ENCODE measurements around the gene SLCO1C1.

Gene SLCO1C1

GRCh38 chr12:20704860-20705259, 9.7 kb downstream of the SLCO1C1 start:
- no CpG with 5 or more reads among the region's 6 CpGs for WGBS (ENCODE audit: extremely low coverage, insufficient coverage, insufficient read length)

GRCh38 chr12:20711846-20712245, 16.7 kb downstream of the SLCO1C1 start:
- Histone ChIP-seq H3K4me2 (ENCODE audit: low read length) (peak overlapping the region; percentile 25), H4K12ac (ENCODE audit: low read depth, low read length) (no peak overlapping the region), H3K36me3 (ENCODE audit: control insufficient read depth in 1 of 2, insufficient read depth in 2 of 2, low read length in 2 of 2) (no peaks in the 10 kb centered on the region), H3K79me2 (ENCODE audit: control insufficient read depth, insufficient read depth, low read length, poor library complexity) (no peaks in the 10 kb centered on the region), H3K9me3 (ENCODE audit: insufficient read depth, low read depth, low read length) (no peaks in the 10 kb centered on the region), H3K23ac (ENCODE audit: low read length) (no peak overlapping the region), H3K27ac (ENCODE audit: low read depth, low read length) (no peak overlapping the region), H3K4me3 (ENCODE audit: low read depth, low read length) (no peak overlapping the region), H2BK5ac (ENCODE audit: low read depth, low read length, poor library complexity) (no peak overlapping the region), H2AFZ (ENCODE audit: insufficient read depth, low read length, poor library complexity) (no peak overlapping the region), H2AK5ac (ENCODE audit: low read length) (no peak overlapping the region), H3K27me3 (ENCODE audit: insufficient read depth, low read length) (no peaks in the 10 kb centered on the region), H3K79me1 (ENCODE audit: low read length) (no peaks in the 10 kb centered on the region), H4K91ac (ENCODE audit: low read depth, low read length) (no peak overlapping the region), H2BK120ac (ENCODE audit: insufficient read depth, low read length, poor library complexity) (no peak overlapping the region), H3K18ac (ENCODE audit: low read length) (no peak overlapping the region), H3K4me1 (ENCODE audit: control insufficient read depth in 1 of 2, insufficient read depth in 2 of 2, low read length in 2 of 2) (peaks cover 0 to 6% of the 10 kb centered on the region in 2 experiments), H3K14ac (ENCODE audit: low read length) (no peak overlapping the region), H2BK12ac (ENCODE audit: low read length) (no peak overlapping the region), H3K4ac (ENCODE audit: low read depth, low read length) (no peak overlapping the region), H4K8ac (ENCODE audit: low read depth, low read length) (no peak overlapping the region), H3K9ac (ENCODE audit: low read length) (no peak overlapping the region)
- WGBS (ENCODE audit: extremely low coverage, insufficient coverage, insufficient read length) = no CpG with 5 or more reads among the region's 3 CpGs
- DNase-seq = no peak

More at GRCh38 chr12:20704860-20705259, 9.7 kb downstream of the SLCO1C1 start:
- no peak overlapping the region for H3K18ac ChIP-seq (ENCODE audit: low read length)
- H3K14ac ChIP-seq (ENCODE audit: low read length) = no peak overlapping the region
- H3K23ac ChIP-seq (ENCODE audit: low read length) = no peak overlapping the region
- no peaks in the 10 kb centered on the region for H3K79me2 ChIP-seq (ENCODE audit: control insufficient read depth, insufficient read depth, low read length, poor library complexity)
- no peak overlapping the region for H2AFZ ChIP-seq (ENCODE audit: insufficient read depth, low read length, poor library complexity)
- no peak overlapping the region for H2BK5ac ChIP-seq (ENCODE audit: low read depth, low read length, poor library complexity)
- no peak overlapping the region for H4K12ac ChIP-seq (ENCODE audit: low read depth, low read length)
- H4K8ac ChIP-seq (ENCODE audit: low read depth, low read length) = no peak overlapping the region
- no peak overlapping the region for H3K4me2 ChIP-seq (ENCODE audit: low read length)
- H2AK5ac ChIP-seq (ENCODE audit: low read length) = no peak overlapping the region
- no peak for DNase-seq
- H2BK120ac ChIP-seq (ENCODE audit: insufficient read depth, low read length, poor library complexity) = no peak overlapping the region
- no peak overlapping the region for H3K27ac ChIP-seq (ENCODE audit: low read depth, low read length)
- no peaks in the 10 kb centered on the region for H3K27me3 ChIP-seq (ENCODE audit: insufficient read depth, low read length)
- no peak overlapping the region for H3K4me3 ChIP-seq (ENCODE audit: low read depth, low read length)
- no peaks in the 10 kb centered on the region for H3K4me1 ChIP-seq (ENCODE audit: control insufficient read depth in 1 of 2, insufficient read depth in 2 of 2, low read length in 2 of 2)
- H3K36me3 ChIP-seq (ENCODE audit: control insufficient read depth in 1 of 2, insufficient read depth in 2 of 2, low read length in 2 of 2) = no peaks in the 10 kb centered on the region
- no peak overlapping the region for H4K91ac ChIP-seq (ENCODE audit: low read depth, low read length)
- no peak overlapping the region for H2BK12ac ChIP-seq (ENCODE audit: low read length)
- no peak overlapping the region for H3K9ac ChIP-seq (ENCODE audit: low read length)
- H3K4ac ChIP-seq (ENCODE audit: low read depth, low read length) = no peak overlapping the region
- no peaks in the 10 kb centered on the region for H3K79me1 ChIP-seq (ENCODE audit: low read length)
- H3K9me3 ChIP-seq (ENCODE audit: insufficient read depth, low read depth, low read length) = no peaks in the 10 kb centered on the region

- Histone ChIP-seq H3K4me2 (ENCODE audit: low read length) (no peak overlapping the region), H4K91ac (ENCODE audit: low read depth, low read length) (no peak overlapping the region), H3K4me3 (ENCODE audit: low read depth, low read length) (no peak overlapping the region), H3K4ac (ENCODE audit: low read depth, low read length) (no peak overlapping the region), H4K12ac (ENCODE audit: low read depth, low read length) (no peak overlapping the region), H3K27me3 (ENCODE audit: insufficient read depth, low read length) (no peaks in the 10 kb centered on the region), H2AK5ac (ENCODE audit: low read length) (no peak overlapping the region), H3K9me3 (ENCODE audit: insufficient read depth, low read depth, low read length) (no peaks in the 10 kb centered on the region), H3K36me3 (ENCODE audit: control insufficient read depth in 1 of 2, insufficient read depth in 2 of 2, low read length in 2 of 2) (no peaks in the 10 kb centered on the region), H3K23ac (ENCODE audit: low read length) (no peak overlapping the region), H2BK5ac (ENCODE audit: low read depth, low read length, poor library complexity) (no peak overlapping the region), H4K8ac (ENCODE audit: low read depth, low read length) (no peak overlapping the region), H2AFZ (ENCODE audit: insufficient read depth, low read length, poor library complexity) (no peak overlapping the region), H3K9ac (ENCODE audit: low read length) (no peak overlapping the region), H3K18ac (ENCODE audit: low read length) (no peak overlapping the region), H2BK12ac (ENCODE audit: low read length) (no peak overlapping the region), H3K27ac (ENCODE audit: low read depth, low read length) (no peak overlapping the region), H3K79me2 (ENCODE audit: control insufficient read depth, insufficient read depth, low read length, poor library complexity) (no peaks in the 10 kb centered on the region), H2BK120ac (ENCODE audit: insufficient read depth, low read length, poor library complexity) (no peak overlapping the region), H3K4me1 (ENCODE audit: control insufficient read depth in 1 of 2, insufficient read depth in 2 of 2, low read length in 2 of 2) (peaks cover 0 to 6% of the 10 kb centered on the region in 2 experiments), H3K79me1 (ENCODE audit: low read length) (no peaks in the 10 kb centered on the region), H3K14ac (ENCODE audit: low read length) (no peak overlapping the region)
- WGBS (ENCODE audit: extremely low coverage, insufficient coverage, insufficient read length) = no CpG with 5 or more reads among the region's 2 CpGs
- DNase-seq = no peak
Observed at GRCh38 chr12:20716037-20716436, 20.9 kb downstream of the SLCO1C1 start.

- H3K36me3 ChIP-seq (ENCODE audit: control insufficient read depth in 1 of 2, insufficient read depth in 2 of 2, low read length in 2 of 2) = no peaks in the 10 kb centered on the region
- no peak overlapping the region for H2BK12ac ChIP-seq (ENCODE audit: low read length)
- H3K27ac ChIP-seq (ENCODE audit: low read depth, low read length) = no peak overlapping the region
- no peak for DNase-seq
- no peaks in the 10 kb centered on the region for H3K27me3 ChIP-seq (ENCODE audit: insufficient read depth, low read length)
- no peak overlapping the region for H2AFZ ChIP-seq (ENCODE audit: insufficient read depth, low read length, poor library complexity)
- no peaks in the 10 kb centered on the region for H3K9me3 ChIP-seq (ENCODE audit: insufficient read depth, low read depth, low read length)
- peaks cover 0 to 4% of the 10 kb centered on the region in 2 experiments for H3K4me1 ChIP-seq (ENCODE audit: control insufficient read depth in 1 of 2, insufficient read depth in 2 of 2, low read length in 2 of 2)
- H4K91ac ChIP-seq (ENCODE audit: low read depth, low read length) = no peak overlapping the region
- H3K23ac ChIP-seq (ENCODE audit: low read length) = no peak overlapping the region
- H2BK5ac ChIP-seq (ENCODE audit: low read depth, low read length, poor library complexity) = no peak overlapping the region
- no peak overlapping the region for H3K14ac ChIP-seq (ENCODE audit: low read length)
- H3K4me2 ChIP-seq (ENCODE audit: low read length) = no peak overlapping the region
- no peaks in the 10 kb centered on the region for H3K79me2 ChIP-seq (ENCODE audit: control insufficient read depth, insufficient read depth, low read length, poor library complexity)
- H3K79me1 ChIP-seq (ENCODE audit: low read length) = no peaks in the 10 kb centered on the region
- H2AK5ac ChIP-seq (ENCODE audit: low read length) = no peak overlapping the region
- no peak overlapping the region for H3K4ac ChIP-seq (ENCODE audit: low read depth, low read length)
- no peak overlapping the region for H4K8ac ChIP-seq (ENCODE audit: low read depth, low read length)
- H3K18ac ChIP-seq (ENCODE audit: low read length) = no peak overlapping the region
- no peak overlapping the region for H3K9ac ChIP-seq (ENCODE audit: low read length)
- no peak overlapping the region for H4K12ac ChIP-seq (ENCODE audit: low read depth, low read length)
- WGBS (ENCODE audit: extremely low coverage, insufficient coverage, insufficient read length) = no CpG with 5 or more reads among the region's 1 CpG
- H3K4me3 ChIP-seq (ENCODE audit: low read depth, low read length) = no peak overlapping the region
- H2BK120ac ChIP-seq (ENCODE audit: insufficient read depth, low read length, poor library complexity) = no peak overlapping the region
Observed at GRCh38 chr12:20716985-20717384, 21.9 kb downstream of the SLCO1C1 start.
